ENCODE data around the gene EDC3. TPM values are rescaled to one million over a fixed set of nuclear protein-coding genes. Genes with fewer than 3 reads are reported as not detected.

Gene EDC3
- total RNA-seq, 2 experiments from 2014 or later, result 44.7 to 45.0 TPM

DNA sequence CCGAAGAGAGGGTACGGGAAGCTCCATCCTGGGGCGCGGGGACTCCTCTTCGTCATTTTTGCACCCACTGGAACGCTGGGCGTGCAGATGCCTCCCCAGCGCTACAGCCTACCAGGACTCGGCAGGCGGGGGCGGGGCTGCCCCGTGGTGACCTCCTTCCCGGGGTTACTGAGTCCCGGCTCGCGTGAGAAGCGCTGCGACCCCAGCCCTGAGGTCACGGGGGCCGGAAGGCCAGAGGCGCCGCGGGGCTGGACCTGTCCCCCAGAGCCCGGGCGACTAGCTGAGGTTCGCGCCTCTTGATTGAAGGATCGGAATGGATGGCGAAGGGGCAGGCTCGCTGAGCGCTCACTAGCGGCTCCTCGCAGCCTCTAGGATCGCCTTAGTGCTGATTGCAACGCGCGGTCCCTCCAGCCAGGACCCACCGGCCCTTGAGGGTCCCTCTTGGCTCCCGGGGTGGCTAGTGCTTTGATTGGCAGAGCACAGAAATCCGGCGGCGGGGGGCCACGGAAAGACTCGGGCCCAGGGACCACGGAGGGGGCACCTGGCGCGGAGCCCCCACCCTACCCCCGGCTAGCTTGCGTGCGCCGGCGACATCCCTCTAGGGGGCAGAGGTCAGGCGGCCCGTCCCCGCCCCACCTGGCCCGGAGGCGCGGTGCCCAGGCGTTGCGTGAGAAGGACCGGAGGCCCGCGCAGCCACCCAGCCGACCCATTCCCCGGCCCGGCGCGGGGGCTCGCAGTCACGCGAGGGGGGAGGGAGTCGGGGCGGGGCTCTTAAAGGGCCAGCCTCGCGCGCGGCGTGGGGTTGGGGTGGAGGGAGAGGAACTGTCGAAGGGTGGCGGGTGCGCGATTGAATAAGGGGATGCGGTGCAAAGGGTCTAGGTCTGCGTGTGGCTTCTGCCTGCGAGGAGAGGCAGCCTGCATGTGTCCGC is 30.3 kb upstream of the EDC3 start:
- ChIA-PET POLR2A (interaction anchor here (0.6 to 0.7 kb wide), 3 partner anchors 31 to 173 kb away, joined by 3 to 4 read pairs (median 3); no protein-coding TSS in a partner anchor), CTCF (interaction anchor here (0.6 to 2.6 kb wide), 7 partner anchors 43 to 729 kb away, joined by 3 to 12 read pairs (median 3); no protein-coding TSS in a partner anchor)
- peak overlapping the region; percentile 59 for H3K27ac Mint-ChIP-seq
- peaks cover 13% of the 10 kb centered on the region for H3K4me1 Mint-ChIP-seq
- peak overlapping the region; percentile 59 for H3K4me3 Mint-ChIP-seq
- DNase-seq, result peak; percentile 79
- ATAC-seq, result peak; percentile 74
- peaks cover 11% of the 10 kb centered on the region for H3K27me3 Mint-ChIP-seq
- intact Hi-C loops (cut with DNase I, micrococcal nuclease), result loop anchor here in 1 of 2 experiments (1.0 kb wide), 1 partner anchor 116 kb away; no protein-coding TSS in a partner anchor
- no peaks in the 10 kb centered on the region for H3K9me3 Mint-ChIP-seq (ENCODE audit: low read depth)
- no peaks in the 10 kb centered on the region for H3K36me3 Mint-ChIP-seq (ENCODE audit: low read depth)

DNA sequence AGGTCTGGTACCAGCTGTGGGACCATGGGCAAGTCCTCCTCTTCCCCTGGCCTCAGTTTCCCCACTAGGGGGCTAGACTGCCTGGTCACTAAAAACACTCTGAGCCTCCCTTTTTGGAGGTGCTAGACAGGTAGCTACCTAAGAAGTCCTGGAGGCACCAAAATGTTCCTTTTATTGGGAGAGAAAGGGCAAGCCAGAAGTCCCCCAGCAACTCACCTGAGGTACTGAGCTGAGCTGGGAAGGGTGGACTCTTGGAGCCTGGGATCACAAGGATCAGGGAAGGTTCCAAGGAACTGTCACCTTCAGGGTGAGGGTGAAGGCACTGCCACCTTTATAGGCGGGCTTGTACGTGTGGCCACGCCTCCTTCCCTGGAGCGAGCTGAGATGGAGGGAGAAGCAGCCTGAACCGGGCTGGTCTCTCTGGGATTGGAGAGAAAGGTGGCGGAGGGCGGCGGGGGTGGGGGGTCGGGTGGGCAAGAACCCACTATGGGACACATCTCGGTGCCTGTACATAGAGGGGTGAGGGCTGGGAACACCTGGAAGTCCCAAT is 29.5 kb upstream of the EDC3 start, which contains the start of gene CYP1A1:
Gene CYP1A1 (minus strand): TSS at position 304 of the 550 bp plus-strand sequence. CDS start 2,431 bp downstream, outside the sequence.
- intact Hi-C loops (cut with DNase I, micrococcal nuclease), result no loop called here
- peak; percentile 62 for DNase-seq
- Mint-ChIP-seq H3K9me3 (ENCODE audit: low read depth) (no peaks in the 10 kb centered on the region), H3K4me3 (peak within 1 kb of the TSS; percentile 59), H3K36me3 (ENCODE audit: low read depth) (no peaks in the 10 kb centered on the region), H3K4me1 (peaks cover 13% of the 10 kb centered on the region), H3K27ac (no peak within 1 kb of the TSS), H3K27me3 (peaks cover 9% of the 10 kb centered on the region)
- ATAC-seq, result peak; percentile 49
- POLR2A ChIA-PET, result interaction anchor here (0.6 kb wide), 1 partner anchor 143 kb away, joined by 3 read pairs; no protein-coding TSS in a partner anchor
- CTCF ChIA-PET, result interaction anchor here (0.6 to 2.6 kb wide), 8 partner anchors 22 to 730 kb away, joined by 3 to 12 read pairs (median 4); no protein-coding TSS in a partner anchor

DNA sequence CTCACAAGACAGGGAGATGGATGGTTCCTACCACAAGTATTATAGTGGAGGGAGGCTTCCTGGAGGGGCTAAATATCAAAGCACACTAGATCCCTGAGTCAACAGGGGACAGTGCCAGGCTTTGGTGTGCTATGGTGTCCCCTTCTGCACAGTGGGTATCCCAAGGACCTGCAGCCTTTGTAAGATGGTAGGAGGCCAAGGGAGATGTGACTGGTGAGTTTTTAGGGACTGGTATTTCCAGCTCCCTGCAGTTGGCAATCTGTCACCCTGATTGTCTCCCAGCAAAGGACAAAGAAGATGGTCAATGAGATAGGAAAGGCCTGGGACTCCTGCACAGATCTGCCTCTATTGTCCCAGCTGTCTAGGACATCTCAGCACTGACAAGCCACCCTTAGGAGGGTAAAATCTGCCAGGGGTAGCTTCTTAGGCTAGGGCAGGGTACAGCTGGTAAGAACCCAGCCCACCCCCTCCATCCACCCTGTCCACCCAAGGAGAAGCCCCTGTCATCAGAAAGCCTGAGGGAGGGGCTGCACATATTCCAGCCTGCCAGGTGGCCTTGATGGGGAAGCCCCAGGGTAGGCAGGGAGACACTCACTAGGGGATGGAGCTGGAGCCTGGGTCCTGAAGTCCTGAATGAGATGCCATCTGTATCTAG is 28.9 kb upstream of the EDC3 start:
- ChIA-PET POLR2A (no interaction called here), CTCF (interaction anchor here (0.7 to 2.6 kb wide), 5 partner anchors 22 to 150 kb away, joined by 3 to 12 read pairs (median 5); no protein-coding TSS in a partner anchor)
- no peaks in the 10 kb centered on the region for H3K9me3 Mint-ChIP-seq (ENCODE audit: low read depth)
- H3K27me3 Mint-ChIP-seq, result peaks cover 9% of the 10 kb centered on the region
- ATAC-seq (no peak), DNase-seq (no peak)
- H3K4me1 Mint-ChIP-seq, result peaks cover 13% of the 10 kb centered on the region
- no peak overlapping the region for H3K27ac Mint-ChIP-seq
- H3K4me3 Mint-ChIP-seq, result peak overlapping the region; percentile 59
- H3K36me3 Mint-ChIP-seq (ENCODE audit: low read depth), result no peaks in the 10 kb centered on the region
- intact Hi-C loops (cut with DNase I, micrococcal nuclease), result no loop called here

DNA sequence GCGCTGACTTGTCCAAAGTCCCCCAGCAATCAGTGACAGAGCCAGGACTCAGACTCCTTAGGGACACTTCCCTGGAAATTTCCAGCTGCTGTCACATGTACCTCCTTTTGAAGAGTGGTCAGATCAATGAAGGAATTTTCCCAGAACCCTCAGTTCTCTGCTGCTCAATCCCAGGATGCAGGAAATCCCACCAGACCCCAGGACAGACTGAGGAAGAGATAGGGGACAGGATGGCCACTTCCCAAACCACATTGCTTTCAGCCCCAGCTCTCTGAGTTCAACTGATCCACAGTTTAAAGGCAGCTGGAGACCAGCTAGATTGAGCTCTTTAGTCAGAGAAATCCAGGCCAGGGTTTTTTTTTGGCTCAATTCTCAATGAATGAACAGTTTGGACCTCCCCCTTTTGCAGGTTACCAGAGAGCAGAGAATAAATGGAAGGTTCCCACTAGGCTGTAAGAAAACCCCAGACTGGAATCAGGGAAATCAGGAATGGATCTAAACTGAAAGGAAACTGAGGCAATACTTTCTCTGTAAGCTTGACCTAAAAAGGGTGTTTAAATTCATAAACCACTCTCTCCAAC is 28.0 kb upstream of the EDC3 start:
- Mint-ChIP-seq H3K27ac (no peak overlapping the region), H3K4me3 (no peak overlapping the region), H3K27me3 (peaks cover 9% of the 10 kb centered on the region), H3K36me3 (ENCODE audit: low read depth) (no peaks in the 10 kb centered on the region), H3K4me1 (peaks cover 13% of the 10 kb centered on the region), H3K9me3 (ENCODE audit: low read depth) (no peaks in the 10 kb centered on the region)
- POLR2A ChIA-PET, result interaction anchor here (0.6 kb wide), 1 partner anchor 644 kb away, joined by 6 read pairs; the partner anchor contains the start of gene MAN2C1
- CTCF ChIA-PET, result interaction anchor here (0.6 to 2.6 kb wide), 5 partner anchors 21 to 275 kb away, joined by 3 to 12 read pairs (median 5); no protein-coding TSS in a partner anchor
- DNase-seq (no peak), ATAC-seq (peak; percentile 51)
- intact Hi-C loops (cut with DNase I, micrococcal nuclease), result no loop called here

DNA sequence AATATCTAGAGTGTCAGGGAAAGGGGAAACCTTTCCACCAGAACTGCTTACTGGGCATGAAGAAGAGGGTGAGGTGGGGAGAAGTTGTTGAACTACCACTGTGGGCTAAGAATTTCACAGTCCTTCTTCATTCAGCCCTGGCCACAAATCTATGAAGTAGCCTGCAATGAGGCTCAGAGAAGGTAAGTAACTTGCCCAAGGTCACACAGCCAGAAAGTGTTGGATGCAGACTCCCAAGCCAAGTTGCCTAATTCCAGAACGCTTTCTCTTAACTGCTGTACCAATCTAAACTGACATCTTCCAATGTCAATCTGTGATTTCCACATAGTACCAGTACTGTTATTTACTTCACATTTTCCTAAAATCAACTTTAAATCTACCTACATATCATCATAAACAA is 27.4 kb upstream of the EDC3 start:
- Mint-ChIP-seq H3K4me1 (peaks cover 13% of the 10 kb centered on the region), H3K4me3 (no peak overlapping the region), H3K36me3 (ENCODE audit: low read depth) (no peaks in the 10 kb centered on the region), H3K27ac (no peak overlapping the region), H3K9me3 (ENCODE audit: low read depth) (no peaks in the 10 kb centered on the region), H3K27me3 (peaks cover 9% of the 10 kb centered on the region)
- intact Hi-C loops (cut with DNase I, micrococcal nuclease), result no loop called here
- ChIA-PET CTCF (interaction anchor here (0.6 to 2.6 kb wide), 3 partner anchors 39 to 275 kb away, joined by 3 to 8 read pairs (median 5); no protein-coding TSS in a partner anchor), POLR2A (interaction anchor here (0.6 kb wide), 1 partner anchor 645 kb away, joined by 6 read pairs; the partner anchor contains the start of gene MAN2C1)
- DNase-seq, result no peak
- no peak for ATAC-seq

DNA sequence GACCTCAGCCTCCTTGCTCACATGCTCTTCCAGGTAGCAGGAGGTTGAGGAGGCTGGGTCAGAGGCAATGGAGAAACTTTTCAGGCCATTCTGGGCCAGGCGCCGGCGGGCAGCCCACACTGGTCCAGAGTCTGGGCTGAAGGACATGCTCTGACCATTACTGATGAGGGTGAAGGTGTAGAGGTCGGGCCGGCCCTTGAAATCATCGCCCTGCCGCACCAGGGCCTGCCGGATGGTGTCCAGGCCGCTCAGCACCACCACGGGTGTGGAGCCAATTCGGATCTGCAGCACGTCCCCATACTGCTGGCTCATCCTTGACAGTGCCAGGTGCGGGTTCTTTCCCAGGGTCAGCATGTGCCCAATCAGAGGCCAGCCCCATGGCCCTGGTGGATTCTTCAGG is 26.8 kb upstream of the EDC3 start:
- Mint-ChIP-seq H3K27me3 (peaks cover 9% of the 10 kb centered on the region), H3K36me3 (ENCODE audit: low read depth) (no peaks in the 10 kb centered on the region), H3K27ac (no peak overlapping the region), H3K4me3 (no peak overlapping the region), H3K4me1 (peaks cover 13% of the 10 kb centered on the region), H3K9me3 (ENCODE audit: low read depth) (no peaks in the 10 kb centered on the region)
- POLR2A ChIA-PET, result no interaction called here
- no peak for DNase-seq
- intact Hi-C loops (cut with DNase I, micrococcal nuclease), result no loop called here
- ATAC-seq, result no peak
- CTCF ChIA-PET, result interaction anchor here (1.5 kb wide), 1 partner anchor 49 kb away, joined by 3 read pairs; no protein-coding TSS in a partner anchor

DNA sequence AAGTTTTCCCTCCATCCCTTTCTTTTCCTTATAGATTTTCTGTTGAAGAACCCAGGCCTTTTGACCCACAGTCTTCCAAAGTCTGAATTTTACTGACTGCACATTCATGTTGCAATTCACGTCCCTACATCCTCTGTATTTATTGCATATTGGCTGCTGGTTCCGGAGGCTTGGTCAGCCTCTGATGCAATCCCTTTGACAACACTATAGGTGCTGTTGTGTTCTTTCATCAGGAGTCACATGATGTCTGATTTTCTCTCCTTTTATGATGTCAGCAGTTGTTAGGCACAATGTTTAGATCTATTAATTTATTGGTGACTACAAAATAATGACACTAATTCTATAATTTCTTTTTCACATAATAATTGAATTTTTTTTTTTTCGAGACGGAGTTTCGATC is 20.8 kb upstream of the EDC3 start:
- POLR2A ChIA-PET, result no interaction called here
- DNase-seq (no peak), ATAC-seq (no peak)
- Mint-ChIP-seq H3K9me3 (ENCODE audit: low read depth) (no peaks in the 10 kb centered on the region), H3K36me3 (ENCODE audit: low read depth) (no peaks in the 10 kb centered on the region), H3K4me1 (no peaks in the 10 kb centered on the region), H3K27me3 (no peaks in the 10 kb centered on the region), H3K4me3 (no peak overlapping the region), H3K27ac (no peak overlapping the region)
- intact Hi-C loops (cut with DNase I, micrococcal nuclease), result no loop called here
- CTCF ChIA-PET, result interaction anchor here (0.6 kb wide), 1 partner anchor 52 kb away, joined by 3 read pairs; no protein-coding TSS in a partner anchor

DNA sequence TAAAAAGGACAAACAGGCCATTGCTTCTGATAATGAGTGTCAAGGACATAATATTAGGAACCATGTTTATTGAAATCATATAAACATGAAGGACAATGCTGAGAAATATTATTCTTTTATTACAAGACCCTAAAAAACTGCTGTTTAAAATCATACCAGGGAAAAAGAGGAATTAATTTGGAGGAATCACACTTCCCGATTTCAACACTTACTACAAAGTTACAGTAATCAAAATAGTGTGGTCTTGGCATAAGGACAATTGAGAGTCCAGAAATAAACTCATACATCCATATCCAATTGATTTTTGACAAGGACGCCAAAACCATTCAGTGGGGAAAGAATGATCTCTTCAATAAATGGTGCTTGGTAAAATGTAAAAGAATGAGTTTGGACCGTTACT is 16.5 kb upstream of the EDC3 start:
- no peak for ATAC-seq
- CTCF ChIA-PET, result no interaction called here
- intact Hi-C loops (cut with DNase I, micrococcal nuclease), result no loop called here
- H3K27ac Mint-ChIP-seq, result no peak overlapping the region
- peaks cover 2% of the 10 kb centered on the region for H3K27me3 Mint-ChIP-seq
- POLR2A ChIA-PET, result interaction anchor here (1.1 kb wide), 1 partner anchor 49 kb away, joined by 3 read pairs; no protein-coding TSS in a partner anchor
- no peak overlapping the region for H3K4me3 Mint-ChIP-seq
- no peaks in the 10 kb centered on the region for H3K36me3 Mint-ChIP-seq (ENCODE audit: low read depth)
- H3K9me3 Mint-ChIP-seq (ENCODE audit: low read depth), result no peaks in the 10 kb centered on the region
- H3K4me1 Mint-ChIP-seq, result no peaks in the 10 kb centered on the region
- no peak for DNase-seq

DNA sequence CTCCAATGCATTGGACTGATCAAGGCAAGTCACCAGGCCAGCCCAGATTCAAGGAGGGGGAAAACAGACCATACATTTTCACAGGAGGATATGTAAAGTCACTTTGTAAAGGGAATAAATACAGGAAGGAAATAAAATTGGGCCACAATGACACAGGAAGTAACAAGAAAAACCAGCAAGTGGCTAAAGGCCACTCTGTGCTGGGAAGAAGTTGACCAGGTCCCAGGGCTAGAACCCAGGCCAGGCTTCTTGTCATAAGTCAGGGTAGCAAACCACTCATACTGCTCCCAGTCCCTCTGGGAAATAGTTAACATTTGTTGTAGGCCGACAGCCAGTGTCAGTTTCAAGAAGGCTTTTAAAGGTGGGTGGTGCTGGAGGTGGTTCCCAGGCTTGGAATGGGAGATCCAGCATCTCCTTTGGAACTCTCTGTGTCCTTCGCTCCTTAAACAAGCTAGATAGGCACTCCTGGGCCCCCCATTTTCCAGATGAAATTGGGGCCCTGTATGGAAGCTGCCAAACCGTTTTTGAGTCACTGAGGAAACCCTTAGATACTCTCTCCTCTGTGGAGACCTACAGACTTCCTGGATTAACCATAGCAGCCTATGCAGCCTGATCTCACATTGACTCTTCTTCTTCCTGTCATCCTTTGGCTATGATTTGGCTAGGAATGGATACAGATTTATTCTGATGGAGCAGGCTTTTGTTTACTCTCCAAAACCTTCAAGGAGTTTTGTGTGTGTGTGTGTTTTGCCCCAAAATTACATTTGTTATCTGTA is 14.7 kb upstream of the EDC3 start:
- POLR2A ChIA-PET, result no interaction called here
- Mint-ChIP-seq H3K9me3 (ENCODE audit: low read depth) (no peaks in the 10 kb centered on the region), H3K4me1 (no peaks in the 10 kb centered on the region), H3K4me3 (no peak overlapping the region), H3K27me3 (peaks cover 5% of the 10 kb centered on the region), H3K27ac (no peak overlapping the region), H3K36me3 (ENCODE audit: low read depth) (no peaks in the 10 kb centered on the region)
- intact Hi-C loops (cut with DNase I, micrococcal nuclease), result no loop called here
- DNase-seq (no peak), ATAC-seq (no peak)
- CTCF ChIA-PET, result no interaction called here

DNA sequence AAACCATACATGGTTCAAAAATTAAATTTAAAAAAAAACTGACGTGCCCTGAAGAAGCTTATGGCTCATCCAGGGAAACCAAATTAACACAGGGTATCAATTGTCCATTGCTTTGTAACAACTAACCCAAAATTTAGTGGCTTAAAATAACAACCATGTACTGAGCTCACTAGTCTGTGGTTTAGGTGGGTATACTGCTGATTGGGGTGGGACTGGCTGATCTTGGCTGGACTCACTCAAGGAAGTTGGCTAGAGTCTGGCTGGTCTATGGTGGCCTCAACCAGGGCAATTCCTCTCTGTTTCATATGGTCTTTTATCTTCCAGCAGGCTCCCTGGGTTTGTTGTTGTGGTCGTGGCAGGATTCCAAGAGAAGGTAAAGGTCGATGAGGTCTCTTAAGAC is 14.1 kb upstream of the EDC3 start:
- H3K27me3 Mint-ChIP-seq, result peaks cover 5% of the 10 kb centered on the region
- DNase-seq (no peak), ATAC-seq (no peak)
- H3K9me3 Mint-ChIP-seq (ENCODE audit: low read depth), result no peaks in the 10 kb centered on the region
- ChIA-PET CTCF (interaction anchor here (0.9 kb wide), 1 partner anchor 192 kb away, joined by 3 read pairs; no protein-coding TSS in a partner anchor), POLR2A (no interaction called here)
- H3K36me3 Mint-ChIP-seq (ENCODE audit: low read depth), result no peaks in the 10 kb centered on the region
- H3K27ac Mint-ChIP-seq, result no peak overlapping the region
- intact Hi-C loops (cut with DNase I, micrococcal nuclease), result no loop called here
- no peaks in the 10 kb centered on the region for H3K4me1 Mint-ChIP-seq
- no peak overlapping the region for H3K4me3 Mint-ChIP-seq

Measured in activated CD4-positive, alpha-beta T cell treated with anti-CD3 and anti-CD28 coated beads for 36 hours (primary cell).